ENCODE measurements around the gene ULK1.

Gene ULK1

DNA sequence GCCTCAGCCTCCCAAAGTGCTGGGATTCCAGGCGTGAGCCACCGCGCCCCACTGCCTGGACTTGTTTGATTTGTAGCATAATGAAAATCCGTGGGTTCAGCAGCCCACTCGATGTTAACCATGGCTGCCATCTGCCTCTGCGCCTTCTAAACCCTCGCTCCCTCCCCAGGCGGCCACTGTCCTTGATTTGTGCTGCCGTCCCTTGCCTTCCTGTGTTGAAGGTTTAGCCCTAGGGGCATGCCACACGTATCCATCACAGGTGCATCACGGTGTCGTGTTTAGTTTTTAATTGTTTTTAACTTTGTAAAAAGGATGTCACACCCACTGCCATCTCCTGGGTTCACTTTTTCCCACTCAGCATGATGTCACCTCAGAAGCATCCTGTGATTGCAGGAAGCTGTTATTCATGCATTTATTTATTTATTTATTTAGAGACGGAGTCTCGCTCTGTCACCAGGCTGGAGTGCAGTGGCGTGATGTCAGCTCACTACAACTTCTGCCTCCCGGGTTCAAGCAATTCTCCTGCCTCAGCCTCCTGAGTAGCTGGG lies 24.5 kb upstream of the ULK1 start (continued):
- TF ChIP-seq INSM2 (tag by site-specific recombination; IDR thresholded peaks at IDR 0.05) (peak; percentile 38; the same call in 1 of the 2 replicates), ZNF202 (tag by site-specific recombination; IDR thresholded peaks at IDR 0.05; ENCODE audit: borderline replicate concordance) (no peak), ZIC2 (tag by site-specific recombination; IDR thresholded peaks at IDR 0.05) (0 out of 2 replicates have a peak, but pooled peaks have one; percentile 34), IKZF3 (tag by site-specific recombination; IDR thresholded peaks at IDR 0.05) (no peak), RBAK (tag by site-specific recombination; IDR thresholded peaks at IDR 0.05) (no peak), ZNF280D (tag by site-specific recombination; IDR thresholded peaks at IDR 0.05) (no peak)

DNA sequence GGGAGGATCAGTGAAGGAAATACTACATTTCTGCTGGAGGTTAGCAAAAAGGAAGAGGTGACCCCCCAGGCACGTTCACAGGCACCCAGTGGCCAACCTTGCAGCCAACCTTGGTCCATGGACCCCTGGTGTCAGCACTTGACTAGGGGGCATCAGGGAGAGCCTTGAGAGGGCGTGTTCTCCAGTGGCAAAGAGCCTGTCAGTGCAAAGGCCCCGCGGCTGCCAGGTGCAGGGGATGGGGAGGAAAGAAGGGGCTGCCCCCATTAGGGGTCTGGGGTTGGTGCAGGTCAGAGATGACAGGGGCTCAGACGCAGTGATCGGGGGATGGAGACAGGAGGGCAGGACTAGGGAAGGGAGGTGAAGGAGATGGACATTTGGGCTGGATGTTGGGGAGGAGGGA lies 22.7 kb upstream of the ULK1 start:
- H3K9me3 ChIP-seq (ENCODE audit: control insufficient read depth, insufficient read depth, low read depth, low read length) = no peaks in the 10 kb centered on the region
- ChIA-PET POLR2A (interaction anchor here (0.7 kb wide), 1 partner anchor 11 kb away, joined by 3 read pairs; no protein-coding TSS in a partner anchor), CTCF (no interaction called here)
- no peak overlapping the region for H3K27ac ChIP-seq (ENCODE audit: extremely low read depth, low read depth, low read length)
- TF ChIP-seq ZNF623 (tag by site-specific recombination; IDR thresholded peaks at IDR 0.05) (peak; percentile 88), SALL2 (tag by site-specific recombination; IDR thresholded peaks at IDR 0.05; ENCODE audit: borderline replicate concordance) (no peak)
- H3K4me1 ChIP-seq (ENCODE audit: control insufficient read depth, insufficient read depth, low read length) = no peaks in the 10 kb centered on the region
- H3K36me3 ChIP-seq (ENCODE audit: control insufficient read depth in 2 of 2, insufficient read depth in 1 of 2, low read length in 2 of 2) = no peaks in the 10 kb centered on the region
- H3K4me3 ChIP-seq (ENCODE audit: low read depth, low read length) = no peak overlapping the region

GRCh38 chr12:131872154-131873051 lies 22.0 kb upstream of the ULK1 start:
- CTCF ChIA-PET = interaction anchor here (0.6 kb wide), 1 partner anchor 41 kb away, joined by 3 read pairs; no protein-coding TSS in a partner anchor

More at GRCh38 chr12:131872154-131873051, 22.0 kb upstream of the ULK1 start:
- TF ChIP-seq ZNF157 (tag by site-specific recombination; IDR thresholded peaks at IDR 0.05) = no peak
- TF ChIP-seq GLIS1 (tag by site-specific recombination; IDR thresholded peaks at IDR 0.05) = 0 out of 2 replicates have a peak, but pooled peaks have one; percentile 13
- no peak for TF ChIP-seq MZF1 (tag by site-specific recombination; IDR thresholded peaks at IDR 0.05; ENCODE audit: borderline replicate concordance)
- TF ChIP-seq, protein P1, sequence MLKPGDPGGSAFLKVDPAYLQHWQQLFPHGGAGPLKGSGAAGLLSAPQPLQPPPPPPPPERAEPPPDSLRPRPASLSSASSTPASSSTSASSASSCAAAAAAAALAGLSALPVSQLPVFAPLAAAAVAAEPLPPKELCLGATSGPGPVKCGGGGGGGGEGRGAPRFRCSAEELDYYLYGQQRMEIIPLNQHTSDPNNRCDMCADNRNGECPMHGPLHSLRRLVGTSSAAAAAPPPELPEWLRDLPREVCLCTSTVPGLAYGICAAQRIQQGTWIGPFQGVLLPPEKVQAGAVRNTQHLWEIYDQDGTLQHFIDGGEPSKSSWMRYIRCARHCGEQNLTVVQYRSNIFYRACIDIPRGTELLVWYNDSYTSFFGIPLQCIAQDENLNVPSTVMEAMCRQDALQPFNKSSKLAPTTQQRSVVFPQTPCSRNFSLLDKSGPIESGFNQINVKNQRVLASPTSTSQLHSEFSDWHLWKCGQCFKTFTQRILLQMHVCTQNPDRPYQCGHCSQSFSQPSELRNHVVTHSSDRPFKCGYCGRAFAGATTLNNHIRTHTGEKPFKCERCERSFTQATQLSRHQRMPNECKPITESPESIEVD (tag by site-specific recombination; IDR thresholded peaks at IDR 0.05) = no peak
- no peak for TF ChIP-seq ZBTB8A (tag by site-specific recombination; IDR thresholded peaks at IDR 0.05)
- no peak for TF ChIP-seq ZNF658 (tag by site-specific recombination; IDR thresholded peaks at IDR 0.05)
- peak; percentile 49; the same call in 1 of the 2 replicates for TF ChIP-seq OSR2 (tag by site-specific recombination; IDR thresholded peaks at IDR 0.05)
- no peak for TF ChIP-seq ZNF221 (tag by site-specific recombination; IDR thresholded peaks at IDR 0.05; ENCODE audit: borderline replicate concordance)
- no peak for TF ChIP-seq KLF9 (tag by site-specific recombination; IDR thresholded peaks at IDR 0.05; ENCODE audit: low read depth)
- TF ChIP-seq, protein P2, sequence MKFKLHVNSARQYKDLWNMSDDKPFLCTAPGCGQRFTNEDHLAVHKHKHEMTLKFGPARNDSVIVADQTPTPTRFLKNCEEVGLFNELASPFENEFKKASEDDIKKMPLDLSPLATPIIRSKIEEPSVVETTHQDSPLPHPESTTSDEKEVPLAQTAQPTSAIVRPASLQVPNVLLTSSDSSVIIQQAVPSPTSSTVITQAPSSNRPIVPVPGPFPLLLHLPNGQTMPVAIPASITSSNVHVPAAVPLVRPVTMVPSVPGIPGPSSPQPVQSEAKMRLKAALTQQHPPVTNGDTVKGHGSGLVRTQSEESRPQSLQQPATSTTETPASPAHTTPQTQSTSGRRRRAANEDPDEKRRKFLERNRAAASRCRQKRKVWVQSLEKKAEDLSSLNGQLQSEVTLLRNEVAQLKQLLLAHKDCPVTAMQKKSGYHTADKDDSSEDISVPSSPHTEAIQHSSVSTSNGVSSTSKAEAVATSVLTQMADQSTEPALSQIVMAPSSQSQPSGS (tag by site-specific recombination; IDR thresholded peaks at IDR 0.05; ENCODE audit: low read depth) = no peak
- no peak for TF ChIP-seq ZNF654 (tag by site-specific recombination; IDR thresholded peaks at IDR 0.05; ENCODE audit: low read depth)
- TF ChIP-seq ZNF623 (tag by site-specific recombination; IDR thresholded peaks at IDR 0.05) = peak; percentile 53
- TF ChIP-seq ZNF2 (tag by site-specific recombination; IDR thresholded peaks at IDR 0.05) = no peak
- TF ChIP-seq ZIC2 (tag by site-specific recombination; IDR thresholded peaks at IDR 0.05) = peak; percentile 82
- Histone ChIP-seq H3K4me1 (ENCODE audit: control insufficient read depth, insufficient read depth, low read length) (no peaks in the 10 kb centered on the region), H3K4me3 (ENCODE audit: low read depth, low read length) (no peak overlapping the region), H3K36me3 (ENCODE audit: control insufficient read depth in 2 of 2, insufficient read depth in 1 of 2, low read length in 2 of 2) (no peaks in the 10 kb centered on the region), H3K9me3 (ENCODE audit: control insufficient read depth, insufficient read depth, low read depth, low read length) (no peaks in the 10 kb centered on the region), H3K27ac (ENCODE audit: extremely low read depth, low read depth, low read length) (no peak overlapping the region)
- POLR2A ChIA-PET = interaction anchor here (0.7 kb wide), 1 partner anchor 10 kb away, joined by 3 read pairs; no protein-coding TSS in a partner anchor
